Panc1 (cell line): ENCODE data around the gene POU2F2. TPM values are rescaled to one million over a fixed set of nuclear protein-coding genes. Genes with fewer than 3 reads are reported as not detected.

Source experiments
- ATAC-seq: fragments of 200-7000 bp; cut with Tn5 transposase; 2 replicates; pipeline ENCODE4 v1.9.1; 2020; ENCODE audit warnings: mild to moderate bottlenecking, moderate library complexity
- BruUV-seq: library from RNA; stranded (reverse); fragments of 400-500 nt; replicated peaks from 2 replicates; lab custom pipeline; 2021; lab: Mats Ljungman, UMichigan
- CTCF ChIA-PET: fragments of 300-600 bp; sonication (Branson Sonifier 250); formaldehyde crosslinking; loops from one replicate; lab custom pipeline; 2022; ENCODE audit warnings: antibody characterized with exemption; lab: Charles Lee
- POLR2A ChIA-PET: fragments of 300-600 bp; sonication (Branson Sonifier 250); formaldehyde crosslinking; loops from one replicate; lab custom pipeline; 2022; ENCODE audit warnings: antibody characterized with exemption; lab: Charles Lee
- DNase-seq: peaks from one replicate; pipeline ENCODE4 v3.0.0-alpha.2; 2010; ENCODE audit warnings: low read depth, low spot score
- H3K27ac ChIP-seq: 2 replicates; pipeline ENCODE4 v1.5.1; 2011; ENCODE audit warnings: mild to moderate bottlenecking, low read length, inconsistent platforms
- H3K27me3 ChIP-seq: fragments of 200-500 bp; sonication (Bioruptor generic); 2 replicates; pipeline ENCODE4 v1.6.0; 2014; ENCODE audit warnings: low read length, inconsistent platforms; ENCODE audit not compliant: control insufficient read depth, insufficient read depth
- H3K36me3 ChIP-seq: fragments of 200-500 bp; sonication (Bioruptor generic); 2 replicates; pipeline ENCODE4 v1.5.1; 2014; ENCODE audit warnings: inconsistent platforms, mild to moderate bottlenecking, low read length, moderate library complexity; ENCODE audit not compliant: control insufficient read depth, insufficient read depth
- H3K4me1 ChIP-seq: 2 replicates; pipeline ENCODE4 v1.5.1; 2011; ENCODE audit warnings: inconsistent platforms, mild to moderate bottlenecking, low read length, moderate library complexity; ENCODE audit not compliant: control insufficient read depth, insufficient read depth
- H3K4me3 ChIP-seq, 2 experiments: 2 replicates each; pipeline ENCODE4 v1.5.1; 2011 to 2012; ENCODE audit warnings: low read depth in 2 of 2, low read length in 2 of 2, mild to moderate bottlenecking in 2 of 2, inconsistent platforms in 1 of 2, moderate library complexity in 1 of 2
- H3K9me3 ChIP-seq: fragments of 200-500 bp; sonication (Bioruptor generic); 2 replicates; pipeline ENCODE4 v1.5.1; 2014; ENCODE audit warnings: low read depth, mild to moderate bottlenecking, inconsistent platforms, low read length, moderate library complexity; ENCODE audit not compliant: control insufficient read depth, insufficient read depth
- POLR2AphosphoS5 ChIP-seq: IDR thresholded peaks from 2 replicates; pipeline ENCODE4 v1.6.1; 2012; ENCODE audit warnings: mild to moderate bottlenecking, low read depth, low read length, moderate library complexity
- SIN3A ChIP-seq: IDR thresholded peaks from 2 replicates; pipeline ENCODE4 v1.6.1; 2012; ENCODE audit warnings: low read depth, mild to moderate bottlenecking, low read length, moderate library complexity, borderline replicate concordance; ENCODE audit not compliant: insufficient read depth
- TCF7L2 ChIP-seq: IDR thresholded peaks from 2 replicates; pipeline ENCODE4 v1.6.1; 2011; ENCODE audit warnings: mild to moderate bottlenecking, low read depth, low read length, inconsistent platforms
- in situ Hi-C: cut with HindIII; loops from 2 replicates; pipeline ENCODE4 v1.10.0; 2016; ENCODE audit warnings: low sequenced_read_pairs, low pct_unique_long_range_greater_than_20kb
- intact Hi-C: fragments of 100-400 bp; cut with micrococcal nuclease; formaldehyde crosslinking; loops from one replicate; pipeline ENCODE4 v1.10.0; 2022; ENCODE audit not compliant: unreplicated experiment
- total RNA-seq: library from RNA; stranded (reverse); gene quantifications from one replicate; pipeline ENCODE4 v1.2.1, GENCODE V29; 2021; ENCODE audit not compliant: unreplicated experiment
- TF ChIP-seq, protein P1 (sequence below): fragments of 450-650 bp; IDR thresholded peaks from 2 replicates; pipeline ENCODE4 v1.5.1; 2017; ENCODE audit warnings: mild to moderate bottlenecking
- TF ChIP-seq, protein P2 (sequence below), 2 experiments: IDR thresholded peaks; 2 replicates each; pipeline ENCODE4 v1.6.1; 2011 to 2012; ENCODE audit warnings: low read depth in 2 of 2, control low read depth in 1 of 2, low read length in 1 of 2, mild to moderate bottlenecking in 1 of 2, moderate library complexity in 1 of 2; ENCODE audit not compliant: insufficient read depth in 1 of 2

POU2F2 gene
- total RNA-seq, 1 experiment from 2014 or later, result 0.10 TPM

DNA sequence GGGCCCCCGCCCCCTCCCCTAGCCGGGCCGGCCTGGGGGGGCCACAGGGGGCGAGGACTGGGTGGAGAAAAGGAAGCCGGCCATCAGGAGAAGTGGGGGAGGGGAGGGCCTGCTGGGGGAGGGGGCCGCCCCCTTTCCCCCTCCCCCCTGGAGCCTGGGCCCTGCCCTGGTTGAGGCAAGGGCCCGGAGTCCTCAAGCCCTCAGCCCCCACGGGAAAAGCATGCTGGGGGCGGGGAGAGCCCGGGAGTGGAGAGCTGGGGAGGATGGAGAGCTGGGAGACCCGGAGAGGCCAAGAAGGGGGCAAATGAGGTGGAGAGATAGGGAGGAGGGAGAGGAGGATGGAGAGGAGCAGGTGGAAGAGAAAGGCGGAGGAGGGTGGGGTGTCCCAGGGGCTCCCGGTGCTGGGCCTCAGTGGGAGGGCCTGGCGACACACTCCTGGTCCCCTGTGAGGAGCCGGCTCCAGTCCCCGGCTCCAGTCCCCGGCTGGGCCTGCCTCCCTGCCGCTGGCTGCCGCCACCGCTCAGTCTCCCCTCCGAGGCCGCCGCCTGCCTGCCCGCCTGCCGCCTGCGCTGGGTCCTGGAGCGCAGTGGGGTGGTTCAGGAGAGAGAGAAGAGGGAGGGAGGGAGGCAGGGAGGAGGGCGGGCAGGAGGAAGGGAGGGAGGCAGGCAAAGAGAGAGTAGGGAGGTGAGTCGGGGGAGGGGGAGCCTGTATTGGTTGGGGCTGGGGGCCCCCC is 62.5 kb downstream of the POU2F2 start, which contains the start of gene GRIK5:
GRIK5 (minus strand) TSS at position 588 of the 733 bp plus-strand sequence. CDS start 4,436 bp downstream, outside the sequence.
- BruUV-seq, result no TSS peak
- no peak for DNase-seq
- in situ Hi-C loops, result no loop called here
- ATAC-seq, result no peak
- Histone ChIP-seq H3K9me3 (no peaks in the 10 kb centered on the region), H3K4me3 (no peak within 1 kb of the TSS; a peak in 1 of 4 replicates), H3K36me3 (no peaks in the 10 kb centered on the region), H3K27me3 (no peaks in the 10 kb centered on the region), H3K27ac (no peak within 1 kb of the TSS), H3K4me1 (no peaks in the 10 kb centered on the region)
- ChIA-PET CTCF (no interaction called here), POLR2A (no interaction called here)
- intact Hi-C loops, result no loop called here
- no peak for TF ChIP-seq POLR2AphosphoS5

DNA sequence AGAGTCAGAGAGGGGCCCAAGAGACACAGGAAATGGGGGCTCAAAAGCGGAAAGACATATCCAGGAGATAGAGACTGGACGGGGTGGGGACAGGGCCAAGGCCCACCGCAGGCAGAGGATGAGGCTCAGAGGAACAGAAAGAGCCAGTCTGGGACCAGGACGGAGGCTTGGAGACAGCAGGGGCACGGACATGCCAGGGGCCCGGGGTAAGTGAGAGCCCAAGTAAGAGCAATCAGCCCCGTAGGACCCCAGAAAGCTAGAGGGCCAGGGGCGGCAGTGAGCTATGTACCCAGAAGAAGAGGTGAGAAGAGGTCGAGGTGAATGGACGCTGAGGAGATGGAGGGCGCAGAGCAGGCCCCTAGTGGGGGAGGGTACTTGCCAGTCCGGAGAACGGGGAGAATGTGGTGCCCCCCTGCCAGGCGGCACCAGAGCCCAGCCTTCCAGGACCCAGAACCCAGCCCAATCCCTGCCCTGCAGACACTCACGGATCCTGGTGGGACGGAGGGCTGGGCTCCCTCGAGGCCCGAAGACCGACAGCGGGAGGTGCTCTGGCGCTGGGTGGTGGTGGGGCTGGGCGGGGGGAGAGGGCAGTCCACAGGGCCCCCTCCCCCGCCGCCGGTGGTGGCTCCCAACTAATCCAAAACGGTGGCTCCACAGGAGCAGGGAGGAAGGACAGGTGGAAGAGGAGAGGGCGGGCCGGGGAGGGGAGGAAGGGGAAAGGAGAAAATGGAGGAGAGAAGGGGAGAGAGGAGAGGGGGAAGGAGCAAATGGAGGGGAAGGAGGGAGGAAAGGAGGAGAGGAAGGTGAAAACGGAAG is 63.3 kb downstream of the POU2F2 start:
- Histone ChIP-seq H3K27ac (no peak overlapping the region), H3K9me3 (no peaks in the 10 kb centered on the region), H3K27me3 (no peaks in the 10 kb centered on the region), H3K4me1 (no peaks in the 10 kb centered on the region), H3K36me3 (no peaks in the 10 kb centered on the region), H3K4me3 (no peak overlapping the region)
- intact Hi-C loops, result no loop called here
- POLR2A ChIA-PET, result no interaction called here
- in situ Hi-C loops, result no loop called here
- no TSS peak for BruUV-seq
- no peak for DNase-seq
- no peak for ATAC-seq
- CTCF ChIA-PET, result no interaction called here
- no peak for TF ChIP-seq SIN3A
- TF ChIP-seq, protein P1, sequence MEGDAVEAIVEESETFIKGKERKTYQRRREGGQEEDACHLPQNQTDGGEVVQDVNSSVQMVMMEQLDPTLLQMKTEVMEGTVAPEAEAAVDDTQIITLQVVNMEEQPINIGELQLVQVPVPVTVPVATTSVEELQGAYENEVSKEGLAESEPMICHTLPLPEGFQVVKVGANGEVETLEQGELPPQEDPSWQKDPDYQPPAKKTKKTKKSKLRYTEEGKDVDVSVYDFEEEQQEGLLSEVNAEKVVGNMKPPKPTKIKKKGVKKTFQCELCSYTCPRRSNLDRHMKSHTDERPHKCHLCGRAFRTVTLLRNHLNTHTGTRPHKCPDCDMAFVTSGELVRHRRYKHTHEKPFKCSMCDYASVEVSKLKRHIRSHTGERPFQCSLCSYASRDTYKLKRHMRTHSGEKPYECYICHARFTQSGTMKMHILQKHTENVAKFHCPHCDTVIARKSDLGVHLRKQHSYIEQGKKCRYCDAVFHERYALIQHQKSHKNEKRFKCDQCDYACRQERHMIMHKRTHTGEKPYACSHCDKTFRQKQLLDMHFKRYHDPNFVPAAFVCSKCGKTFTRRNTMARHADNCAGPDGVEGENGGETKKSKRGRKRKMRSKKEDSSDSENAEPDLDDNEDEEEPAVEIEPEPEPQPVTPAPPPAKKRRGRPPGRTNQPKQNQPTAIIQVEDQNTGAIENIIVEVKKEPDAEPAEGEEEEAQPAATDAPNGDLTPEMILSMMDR, result no peak
- no peak for TF ChIP-seq TCF7L2

DNA sequence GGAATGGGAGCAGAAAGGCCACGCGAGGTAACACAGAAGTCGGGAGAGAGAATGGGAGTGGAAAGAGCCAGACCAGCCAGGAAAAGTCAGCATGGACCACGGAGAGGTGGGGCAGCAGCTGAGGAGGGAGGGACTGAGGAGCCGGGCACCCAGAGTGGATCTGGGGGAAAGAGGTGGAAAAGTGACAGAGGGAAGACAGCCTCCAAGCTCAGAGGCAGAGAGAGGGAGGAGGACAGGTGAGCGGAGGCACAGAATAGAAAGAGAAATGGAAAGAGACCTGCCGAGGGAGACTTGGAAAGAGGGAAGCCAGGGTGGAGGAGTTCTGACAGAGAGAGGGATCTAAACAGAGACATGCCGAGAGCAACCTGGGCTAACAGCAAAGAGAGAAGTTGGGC is 63.9 kb downstream of the POU2F2 start:
- no peak for ATAC-seq
- intact Hi-C loops (no loop called here), in situ Hi-C loops (no loop called here)
- no peaks in the 10 kb centered on the region for H3K4me1 ChIP-seq
- no peak for DNase-seq
- no peaks in the 10 kb centered on the region for H3K36me3 ChIP-seq
- no peak for TF ChIP-seq TCF7L2
- TF ChIP-seq, protein P1, result no peak
- TF ChIP-seq, protein P2, sequence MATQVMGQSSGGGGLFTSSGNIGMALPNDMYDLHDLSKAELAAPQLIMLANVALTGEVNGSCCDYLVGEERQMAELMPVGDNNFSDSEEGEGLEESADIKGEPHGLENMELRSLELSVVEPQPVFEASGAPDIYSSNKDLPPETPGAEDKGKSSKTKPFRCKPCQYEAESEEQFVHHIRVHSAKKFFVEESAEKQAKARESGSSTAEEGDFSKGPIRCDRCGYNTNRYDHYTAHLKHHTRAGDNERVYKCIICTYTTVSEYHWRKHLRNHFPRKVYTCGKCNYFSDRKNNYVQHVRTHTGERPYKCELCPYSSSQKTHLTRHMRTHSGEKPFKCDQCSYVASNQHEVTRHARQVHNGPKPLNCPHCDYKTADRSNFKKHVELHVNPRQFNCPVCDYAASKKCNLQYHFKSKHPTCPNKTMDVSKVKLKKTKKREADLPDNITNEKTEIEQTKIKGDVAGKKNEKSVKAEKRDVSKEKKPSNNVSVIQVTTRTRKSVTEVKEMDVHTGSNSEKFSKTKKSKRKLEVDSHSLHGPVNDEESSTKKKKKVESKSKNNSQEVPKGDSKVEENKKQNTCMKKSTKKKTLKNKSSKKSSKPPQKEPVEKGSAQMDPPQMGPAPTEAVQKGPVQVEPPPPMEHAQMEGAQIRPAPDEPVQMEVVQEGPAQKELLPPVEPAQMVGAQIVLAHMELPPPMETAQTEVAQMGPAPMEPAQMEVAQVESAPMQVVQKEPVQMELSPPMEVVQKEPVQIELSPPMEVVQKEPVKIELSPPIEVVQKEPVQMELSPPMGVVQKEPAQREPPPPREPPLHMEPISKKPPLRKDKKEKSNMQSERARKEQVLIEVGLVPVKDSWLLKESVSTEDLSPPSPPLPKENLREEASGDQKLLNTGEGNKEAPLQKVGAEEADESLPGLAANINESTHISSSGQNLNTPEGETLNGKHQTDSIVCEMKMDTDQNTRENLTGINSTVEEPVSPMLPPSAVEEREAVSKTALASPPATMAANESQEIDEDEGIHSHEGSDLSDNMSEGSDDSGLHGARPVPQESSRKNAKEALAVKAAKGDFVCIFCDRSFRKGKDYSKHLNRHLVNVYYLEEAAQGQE (IDR thresholded peaks at IDR 0.05; ENCODE audit: insufficient read depth in 1 of 2, low read depth in 2 of 2, low read length in 1 of 2), result no peak
- H3K27ac ChIP-seq, result no peak overlapping the region
- ChIA-PET POLR2A (no interaction called here), CTCF (no interaction called here)
- no peak overlapping the region for H3K4me3 ChIP-seq
- H3K27me3 ChIP-seq, result no peaks in the 10 kb centered on the region
- H3K9me3 ChIP-seq, result no peaks in the 10 kb centered on the region
- BruUV-seq, result no TSS peak
